NCI-H345 treated with DMSO at 0.1 percent for 48 hours (cell line): ENCODE data around the gene FAM20C.

Experiments
- DNase-seq: peaks from one replicate; lab custom pipeline; 2025; ENCODE audit not compliant: unreplicated experiment; lab: John Stamatoyannopoulos, UW

The FAM20C gene

DNA sequence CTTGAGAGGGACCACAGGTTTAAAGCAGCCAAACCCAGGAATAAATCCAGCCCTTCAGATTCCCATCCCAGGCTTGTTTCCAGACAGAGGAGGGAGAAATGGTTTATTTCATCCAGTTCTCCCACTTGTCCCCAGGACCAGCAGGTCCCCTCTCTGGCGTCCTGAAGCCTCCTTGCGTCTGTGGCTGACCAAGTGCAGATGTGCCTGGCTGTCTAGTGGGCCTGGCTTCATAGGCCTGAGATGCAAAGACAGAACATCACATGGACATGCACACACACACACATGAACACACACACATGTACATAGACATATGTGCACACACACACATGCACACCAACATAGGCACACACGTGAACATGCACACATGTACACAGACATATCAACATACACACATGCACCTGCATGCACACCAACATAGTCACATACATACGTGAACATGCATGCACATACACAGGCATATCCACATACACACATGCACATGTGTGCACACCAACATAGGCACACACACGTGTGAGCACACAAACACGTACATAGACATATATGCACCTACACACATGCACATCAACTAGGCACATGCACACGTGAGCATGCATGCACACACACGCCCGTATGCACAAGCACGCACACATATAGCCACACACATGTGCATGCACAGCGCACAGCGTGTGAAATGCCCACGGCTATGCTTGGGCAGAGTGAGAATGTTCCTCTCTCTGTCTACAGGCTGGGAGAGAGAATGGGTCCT lies 108.3 kb downstream of the FAM20C start:
- no peak for DNase-seq

DNA sequence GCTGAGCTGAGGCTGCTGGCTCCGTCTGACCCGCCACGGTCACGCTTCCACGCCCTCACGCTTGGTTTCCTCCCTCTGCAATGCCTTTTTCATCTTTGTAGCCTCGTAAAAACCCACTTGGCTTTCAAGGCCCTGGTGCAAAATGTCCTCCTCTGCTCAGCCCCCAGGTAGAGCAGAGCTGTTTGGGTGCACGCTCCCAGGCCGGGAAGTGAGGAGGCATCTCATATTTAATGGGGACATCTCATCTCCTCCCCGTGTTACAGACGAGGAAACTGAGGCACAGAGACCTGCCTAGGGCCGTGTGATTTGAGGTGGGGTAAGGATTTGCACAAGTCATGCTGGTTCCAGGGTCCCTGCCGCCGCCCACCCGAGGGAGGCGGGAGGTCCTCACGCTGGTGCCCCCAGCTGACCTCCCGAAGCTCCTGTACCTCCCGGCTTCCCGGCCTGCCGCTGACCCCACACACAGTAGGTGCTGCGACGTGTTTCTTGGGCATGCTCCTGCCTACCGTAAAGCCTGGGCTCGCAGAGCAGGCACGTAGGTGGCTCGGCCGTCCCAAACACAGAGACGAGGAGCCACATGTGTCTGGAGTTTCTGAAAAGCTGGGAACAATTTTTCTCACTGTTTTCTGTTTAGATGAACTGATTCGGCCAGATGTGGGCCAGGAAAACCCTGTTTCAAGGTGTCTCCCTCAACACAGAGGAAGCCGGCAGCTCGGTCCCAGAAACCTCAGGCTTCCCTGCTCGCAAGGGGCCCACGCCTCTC lies 109.1 kb downstream of the FAM20C start:
- no peak for DNase-seq

- no peak for DNase-seq
Observed at GRCh38 chr7:302054-302992, 110.0 kb downstream of the FAM20C start.

DNA sequence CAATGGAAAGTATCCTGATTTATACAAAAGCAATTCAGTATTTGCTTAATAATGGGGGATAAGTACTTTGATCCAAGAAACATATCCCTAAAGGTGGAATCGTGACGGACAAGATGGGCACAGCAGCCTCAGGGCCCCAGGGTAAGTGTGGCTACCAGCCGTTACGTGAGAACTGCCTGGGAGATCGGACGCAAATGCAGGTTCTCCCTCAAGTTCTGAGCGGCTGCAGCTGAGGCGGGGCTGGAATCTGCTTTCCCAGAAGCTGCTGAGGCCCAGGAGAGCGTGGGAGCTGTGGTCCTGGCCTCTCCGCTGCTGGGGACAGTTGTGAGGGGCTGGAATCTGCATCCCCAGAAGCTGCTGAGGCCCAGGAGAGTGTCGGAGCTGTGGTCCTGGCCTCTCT lies 111.1 kb downstream of the FAM20C start:
- DNase-seq = no peak

GRCh38 chr7:303884-304573 lies 111.7 kb downstream of the FAM20C start:
- no peak for DNase-seq

GRCh38 chr7:304574-305409 lies 112.4 kb downstream of the FAM20C start:
- DNase-seq = no peak

GRCh38 chr7:305410-306151 lies 113.2 kb downstream of the FAM20C start:
- DNase-seq = no peak

DNA sequence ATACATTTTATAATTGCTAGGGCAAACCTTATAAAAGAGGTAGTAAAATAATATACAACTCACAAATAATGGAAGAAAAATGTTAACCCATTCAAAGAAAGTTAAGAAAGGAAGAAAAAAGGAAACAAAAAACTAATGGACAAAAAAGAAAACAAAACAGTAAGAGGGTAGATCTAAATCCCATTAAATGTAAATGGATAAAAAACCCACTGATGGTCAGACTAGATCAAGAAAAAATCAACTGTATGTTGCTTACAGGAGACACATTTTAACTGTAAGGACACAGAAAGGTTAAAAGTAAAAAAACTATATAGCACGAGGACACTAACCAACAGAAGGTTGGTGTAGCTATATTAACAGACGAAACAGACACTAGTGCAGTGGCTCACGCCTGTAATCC lies 115.6 kb downstream of the FAM20C start:
- no peak for DNase-seq

DNA sequence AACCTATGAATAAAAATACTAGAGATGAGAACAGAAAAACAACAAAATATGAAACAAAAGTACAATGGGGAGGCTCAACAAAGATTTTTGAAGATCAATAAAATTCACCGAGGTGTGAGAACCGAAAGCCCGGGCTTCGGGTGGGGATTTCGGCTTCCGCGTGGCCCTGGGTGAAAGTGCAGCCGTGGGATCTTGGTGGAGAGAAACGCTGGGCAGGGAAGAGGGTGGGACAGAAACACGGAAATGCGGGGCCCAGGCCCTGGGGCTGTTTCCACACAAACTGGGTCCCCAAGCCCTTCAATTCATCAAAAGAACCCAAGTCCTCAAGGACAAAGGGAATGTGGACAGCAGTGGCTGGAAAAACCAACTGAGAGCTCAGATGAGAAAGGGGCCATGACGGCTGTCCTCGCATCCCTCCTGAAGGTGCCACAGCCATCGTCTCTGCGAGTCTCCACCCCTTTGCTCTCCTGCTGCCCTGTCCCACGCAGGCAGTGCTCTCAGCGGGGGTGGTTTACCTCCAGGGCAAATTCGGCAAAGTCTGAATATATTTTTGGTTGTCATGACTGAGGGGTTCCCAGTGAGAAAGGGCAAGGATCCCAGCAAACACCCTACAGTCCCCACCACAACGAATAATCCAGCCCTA lies 117.3 kb downstream of the FAM20C start:
- no peak for DNase-seq
